Adrenal gland (tissue), 12 donors: ENCODE measurements around the gene CENPC. TPM values are rescaled to one million over a fixed set of nuclear protein-coding genes. Genes with fewer than 3 reads are reported as not detected.

Experiments
- DNase-seq, 7 donors: peaks; one replicate each; pipeline ENCODE4 v3.0.0-alpha.2; 2019 to 2020
- H3K27ac ChIP-seq, 5 donors: fragments of 200-600 bp; sonication (generic) in 4 of 5; 1 replicate in 3 of 5; 2 replicates in 2 of 5; pipeline versions ENCODE4 v1.5.1 to v1.8.0; 2016 to 2020; ENCODE audit warnings: mild to moderate bottlenecking in 1 of 5
- H3K27me3 ChIP-seq: fragments of 200-600 bp; 2 replicates; pipeline ENCODE4 v1.8.0; 2021
- H3K36me3 ChIP-seq, 2 donors: fragments of 200-600 bp; replicated peaks in 1 of 2; 1 replicate in 1 of 2; 2 replicates in 1 of 2; pipeline versions ENCODE4 v1.5.1 to v1.8.0; 2018 to 2022
- H3K4me1 ChIP-seq, 2 donors: fragments of 200-600 bp; replicated peaks in 1 of 2; 1 replicate in 1 of 2; 2 replicates in 1 of 2; pipeline versions ENCODE4 v1.5.1 to v1.8.0; 2018 to 2021
- H3K4me3 ChIP-seq, 4 donors: fragments of 200-600 bp; sonication (generic) in 3 of 4; one replicate each; pipeline ENCODE4 v1.5.1; 2016 to 2018
- H3K9me3 ChIP-seq, 3 donors: fragments of 200-600 bp; sonication (generic) in 1 of 3; replicated peaks in 1 of 3; 1 replicate in 2 of 3; 2 replicates in 1 of 3; pipeline versions ENCODE4 v1.5.1 to v1.8.0; 2016 to 2021
- POLR2A ChIP-seq, 2 donors: fragments of 450-650 bp; IDR thresholded peaks; one replicate each; pipeline ENCODE4 v1.6.1; 2017; ENCODE audit warnings: antibody characterized with exemption in 2 of 2, mild to moderate bottlenecking in 2 of 2, moderate library complexity in 1 of 2
- WGBS, 4 donors: extraction: QIAGEN DNeasy Blood & Tissue Kit in 2 of 4; methylation state at CpG; one replicate each; pipeline versions ENCODE4 v1.1.5 to v1.1.7; 2013 to 2017; 5-methylcytosine and 5-hydroxymethylcytosine counted together
- intact Hi-C, 2 donors: fragments of 100-400 bp; cut with DNase I; formaldehyde crosslinking; loops; one replicate each; pipeline versions ENCODE4 v1.14.1 to v1.15.0; 2022 to 2023
- polyA plus RNA-seq, 3 donors: library from polyadenylated mRNA; stranded (reverse); fragments of 200-250 nt in 2 of 3; fragments of 350-450 nt in 1 of 3; fragmentation: Illumina TruSeq in 1 of 3; extraction: RNeasy Lipid Tissue Mini Kit (QIAGEN cat#74804) in 1 of 3; gene quantifications; one replicate each; pipeline ENCODE4 v1.2.3, GENCODE V29; 2013 to 2014
- total RNA-seq, 9 donors: library from RNA; depleted of rRNA in 4 of 9; stranded (reverse); fragments of >200 nt in 4 of 9; fragments of 120-200 nt in 1 of 9; fragmentation: NEBNext Ultra II Directional in 1 of 9; extraction: Animal tissue kit (Norgen Biotek cat#: 25700) in 1 of 9; gene quantifications; one replicate each; pipeline versions ENCODE4 v1.1.0 to v1.2.4, GENCODE V29; 2013 to 2023
- TF ChIP-seq, protein P1 (sequence below), 6 experiments: fragments of 450-650 bp in 4 of 6; fragments of 200-600 bp in 2 of 6; sonication (generic) in 1 of 6; IDR thresholded peaks; 1 replicate in 5 of 6; 2 replicates in 1 of 6; pipeline versions ENCODE4 v1.5.1 to v1.8.0; 2016 to 2021; ENCODE audit warnings: antibody characterized with exemption in 6 of 6, mild to moderate bottlenecking in 2 of 6, moderate library complexity in 1 of 6
- donor health status: healthy with polysubstance abuse.
- donor health status: Bipolar disorder and iron deficiency.
- donor health status: DM: yes; HTN: yes; CAD: no.
- donor health status: DM: no; HTN: no; CAD: no.
- donor health status: DM: no; HTN: no; CAD: no.
- donor health status: DM: yes; HTN: yes; CAD: no.

CENPC gene
- total and polyA plus RNA-seq, 12 donors = 5.8 to 31.1 (median 16.6) TPM

DNA sequence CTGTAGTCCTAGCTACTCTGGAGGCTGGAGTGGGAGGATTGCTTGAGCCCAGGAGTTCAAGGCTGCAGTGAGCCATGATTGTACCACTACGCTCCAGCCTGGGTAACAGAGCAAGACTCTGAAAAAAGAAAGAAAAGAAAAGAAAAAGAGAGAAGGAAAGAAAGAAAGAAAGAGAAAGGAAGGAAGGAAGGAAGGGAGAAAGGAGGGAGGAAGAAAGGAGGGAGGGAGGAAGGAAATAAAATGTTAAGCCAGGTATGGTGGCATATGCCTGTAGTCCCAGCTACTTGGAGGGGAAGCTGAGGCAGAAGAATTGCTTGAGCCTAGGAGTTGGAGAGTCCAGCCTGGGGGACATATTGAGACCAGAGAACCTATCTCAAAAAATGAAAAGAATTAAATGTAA is 25.2 kb upstream of the CENPC start:
- intact Hi-C loops = no loop called here
- DNase-seq = no peak
- no peak for TF ChIP-seq POLR2A (IDR thresholded peaks at IDR 0.05)
- Histone ChIP-seq H3K9me3 (peaks cover 0 to 4% (median 0%) of the 10 kb centered on the region in 3 donors), H3K4me1 (no peaks in the 10 kb centered on the region), H3K36me3 (no peaks in the 10 kb centered on the region), H3K4me3 (no peak overlapping the region), H3K27ac (no peak overlapping the region), H3K27me3 (no peaks in the 10 kb centered on the region)
- 95 to 100% (median 97%) methylated on average over 1 of the region's 1 CpG for WGBS, 4 donors

DNA sequence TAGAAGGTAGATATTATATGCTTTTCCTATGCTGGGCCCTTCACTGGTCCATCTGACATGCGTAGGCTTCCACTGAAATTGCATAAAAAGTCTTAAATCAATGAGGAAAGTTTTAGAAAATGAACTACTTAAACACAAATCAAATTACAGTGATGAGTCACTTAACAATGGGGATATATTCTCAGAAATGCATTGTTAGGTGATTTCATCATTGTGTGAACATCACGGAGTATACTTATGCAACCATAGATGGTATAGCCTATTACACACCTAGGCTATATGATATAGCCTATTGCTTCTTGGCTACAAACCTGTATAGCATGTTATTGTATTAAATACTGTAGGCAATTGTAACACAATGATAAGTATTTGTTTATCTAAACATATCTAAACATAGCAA is 23.5 kb upstream of the CENPC start:
- 91 to 93% (median 92%) methylated on average over 2 of the region's 2 CpGs for WGBS, 4 donors
- H3K27me3 ChIP-seq = no peaks in the 10 kb centered on the region
- no peaks in the 10 kb centered on the region for H3K4me1 ChIP-seq
- H3K36me3 ChIP-seq = no peaks in the 10 kb centered on the region
- H3K4me3 ChIP-seq = no peak overlapping the region
- DNase-seq = no peak
- H3K9me3 ChIP-seq = no peaks in the 10 kb centered on the region
- no peak overlapping the region for H3K27ac ChIP-seq
- TF ChIP-seq, protein P1, sequence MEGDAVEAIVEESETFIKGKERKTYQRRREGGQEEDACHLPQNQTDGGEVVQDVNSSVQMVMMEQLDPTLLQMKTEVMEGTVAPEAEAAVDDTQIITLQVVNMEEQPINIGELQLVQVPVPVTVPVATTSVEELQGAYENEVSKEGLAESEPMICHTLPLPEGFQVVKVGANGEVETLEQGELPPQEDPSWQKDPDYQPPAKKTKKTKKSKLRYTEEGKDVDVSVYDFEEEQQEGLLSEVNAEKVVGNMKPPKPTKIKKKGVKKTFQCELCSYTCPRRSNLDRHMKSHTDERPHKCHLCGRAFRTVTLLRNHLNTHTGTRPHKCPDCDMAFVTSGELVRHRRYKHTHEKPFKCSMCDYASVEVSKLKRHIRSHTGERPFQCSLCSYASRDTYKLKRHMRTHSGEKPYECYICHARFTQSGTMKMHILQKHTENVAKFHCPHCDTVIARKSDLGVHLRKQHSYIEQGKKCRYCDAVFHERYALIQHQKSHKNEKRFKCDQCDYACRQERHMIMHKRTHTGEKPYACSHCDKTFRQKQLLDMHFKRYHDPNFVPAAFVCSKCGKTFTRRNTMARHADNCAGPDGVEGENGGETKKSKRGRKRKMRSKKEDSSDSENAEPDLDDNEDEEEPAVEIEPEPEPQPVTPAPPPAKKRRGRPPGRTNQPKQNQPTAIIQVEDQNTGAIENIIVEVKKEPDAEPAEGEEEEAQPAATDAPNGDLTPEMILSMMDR (IDR thresholded peaks at IDR 0.05) = no peak
- no peak for TF ChIP-seq POLR2A (IDR thresholded peaks at IDR 0.05)
- intact Hi-C loops = no loop called here

DNA sequence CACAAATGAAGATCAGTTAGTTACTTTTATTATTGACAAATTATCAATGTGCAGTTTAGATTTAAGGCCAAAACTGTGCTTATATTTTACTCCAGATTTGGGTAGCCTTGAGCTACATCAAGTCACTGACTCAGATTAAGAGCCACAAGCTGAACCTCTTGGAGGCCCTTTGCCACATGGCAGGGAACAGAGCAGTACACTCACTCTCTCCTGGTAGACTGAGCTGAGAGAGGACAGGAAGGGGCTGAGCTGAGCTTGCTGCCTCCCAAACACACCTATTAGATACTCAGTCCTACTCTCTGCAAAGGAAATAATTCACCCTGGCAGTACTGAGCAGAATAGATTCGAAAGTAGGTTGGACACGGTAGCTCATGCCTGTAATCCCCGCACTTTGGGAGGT is 21.0 kb upstream of the CENPC start:
- intact Hi-C loops = no loop called here
- H3K9me3 ChIP-seq = no peaks in the 10 kb centered on the region
- no peak overlapping the region for H3K4me3 ChIP-seq
- no peak for DNase-seq
- no peaks in the 10 kb centered on the region for H3K27me3 ChIP-seq
- WGBS, 4 donors = 84 to 96% (median 92%) methylated on average over 3 of the region's 3 CpGs
- no peaks in the 10 kb centered on the region for H3K4me1 ChIP-seq
- TF ChIP-seq, protein P1 (IDR thresholded peaks at IDR 0.05) = no peak
- TF ChIP-seq POLR2A (IDR thresholded peaks at IDR 0.05) = no peak
- no peak overlapping the region for H3K27ac ChIP-seq
- no peaks in the 10 kb centered on the region for H3K36me3 ChIP-seq

DNA sequence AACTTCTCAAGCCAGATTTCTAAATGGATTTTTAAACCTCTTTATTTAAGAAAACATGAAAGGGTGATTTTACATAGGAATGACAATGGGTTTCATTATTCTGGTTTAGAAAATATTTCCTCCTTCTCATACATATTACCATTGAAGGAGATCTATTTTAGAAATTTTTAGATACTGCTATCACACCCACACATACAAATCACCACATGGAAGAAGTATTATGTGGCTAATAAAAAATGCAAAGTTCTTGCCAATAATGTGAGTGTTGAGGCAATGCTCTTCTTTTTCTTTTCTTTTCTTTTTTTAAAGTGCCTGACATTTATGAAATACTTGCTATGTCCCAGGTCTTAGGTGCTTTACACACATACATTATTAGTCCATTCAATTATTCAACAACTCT is 20.0 kb upstream of the CENPC start:
- no peak overlapping the region for H3K27ac ChIP-seq
- DNase-seq = no peak
- no peaks in the 10 kb centered on the region for H3K9me3 ChIP-seq
- intact Hi-C loops = no loop called here
- H3K4me3 ChIP-seq = no peak overlapping the region
- H3K27me3 ChIP-seq = no peaks in the 10 kb centered on the region
- no peaks in the 10 kb centered on the region for H3K36me3 ChIP-seq
- H3K4me1 ChIP-seq = no peaks in the 10 kb centered on the region
- TF ChIP-seq, protein P1 (IDR thresholded peaks at IDR 0.05) = no peak
- no peak for TF ChIP-seq POLR2A (IDR thresholded peaks at IDR 0.05)

DNA sequence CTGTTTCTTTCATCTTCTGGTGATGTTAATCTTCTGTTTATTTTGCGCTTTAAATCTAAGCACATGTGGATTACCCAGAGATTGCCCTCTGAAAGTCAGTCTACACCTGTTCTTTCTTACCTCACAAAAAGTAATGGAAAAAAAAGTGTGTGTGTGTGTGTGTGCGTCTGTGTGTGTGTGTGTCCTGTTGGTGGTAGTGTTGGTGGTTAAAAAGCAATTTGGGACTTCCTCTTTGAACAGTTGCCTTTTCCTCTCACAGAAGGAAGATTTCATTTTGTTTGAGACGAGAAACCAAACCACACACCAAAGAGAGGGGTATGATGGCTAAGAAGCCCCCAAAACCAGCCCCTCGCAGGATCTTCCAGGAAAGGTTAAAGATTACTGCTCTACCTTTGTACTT is 13.2 kb upstream of the CENPC start, which contains the start of gene STAP1:
Gene STAP1, plus strand, starts transcription at position 235 of the 400 bp plus-strand sequence. Its CDS starts 83 bp downstream, at position 318.
- no peak for DNase-seq
- WGBS, 4 donors = 56 to 68% (median 64%) methylated on average over 4 of the region's 4 CpGs
- Histone ChIP-seq H3K9me3 (no peaks in the 10 kb centered on the region), H3K36me3 (no peaks in the 10 kb centered on the region), H3K4me3 (no peak within 1 kb of the TSS), H3K4me1 (no peaks in the 10 kb centered on the region), H3K27me3 (no peaks in the 10 kb centered on the region), H3K27ac (no peak within 1 kb of the TSS)
- no peak for TF ChIP-seq POLR2A (IDR thresholded peaks at IDR 0.05)
- TF ChIP-seq, protein P1 (IDR thresholded peaks at IDR 0.05) = no peak
- intact Hi-C loops = no loop called here
